HG03457 (cell line): ENCODE results near the gene REG3G.
"Not testable (repeated sequence)": the region's sequence is repeated elsewhere in the genome, so short reads cannot be mapped to it uniquely, and the experiment has no call there.

Experiments
- ATAC-seq: cut with Tn5 transposase; IDR thresholded peaks from one replicate; pipeline ENCODE4 v1.9.1; 2021; ENCODE audit warnings: moderate number of reproducible peaks; ENCODE audit not compliant: unreplicated experiment

REG3G gene

GRCh38 chr2:79013629-79014028 lies 11.9 kb upstream of the REG3G start:
- no peak for ATAC-seq

GRCh38 chr2:79016342-79016741 lies 9.2 kb upstream of the REG3G start:
- no peak for ATAC-seq

- ATAC-seq: no peak
Measured at GRCh38 chr2:79026061-79026460, 559 bp downstream of the REG3G start.

GRCh38 chr2:79039944-79040343 lies 14.4 kb downstream of the REG3G start:
- ATAC-seq: no peak

- ATAC-seq: no peak
Measured at GRCh38 chr2:79041032-79041448, 15.5 kb downstream of the REG3G start.

- ATAC-seq: not testable (repeated sequence)
Measured at GRCh38 chr2:79053486-79053885, 28.0 kb downstream of the REG3G start.

GRCh38 chr2:79054769-79055168 lies 29.3 kb downstream of the REG3G start:
- ATAC-seq: not testable (repeated sequence)

GRCh38 chr2:79065201-79065600 lies 39.7 kb downstream of the REG3G start:
- no peak for ATAC-seq

GRCh38 chr2:79071078-79071477 lies 45.6 kb downstream of the REG3G start:
- ATAC-seq: no peak
